Measurements from ENCODE around the gene VEPH1. TPM values are rescaled to one million over a fixed set of nuclear protein-coding genes. Genes with fewer than 3 reads are reported as not detected.

Gene VEPH1
- total RNA-seq, 1 donor from 2014 or later, result 68.7 TPM

- no peak for DNase-seq (ENCODE audit: extremely low read depth, low read depth, low spot score)
Measured at GRCh38 chr3:157233923-157234322, 269.3 kb downstream of the VEPH1 start.

- no peak for DNase-seq (ENCODE audit: extremely low read depth, low read depth, low spot score)
Measured at GRCh38 chr3:157232141-157232540, 271.1 kb downstream of the VEPH1 start.

- no peak for DNase-seq (ENCODE audit: extremely low read depth, low read depth, low spot score)
Measured at GRCh38 chr3:157231071-157231470, 272.1 kb downstream of the VEPH1 start.

GRCh38 chr3:157226173-157226847 lies 276.9 kb downstream of the VEPH1 start:
- no peak for DNase-seq (ENCODE audit: extremely low read depth, low read depth, low spot score)

- no peak for DNase-seq (ENCODE audit: extremely low read depth, low read depth, low spot score)
Measured at GRCh38 chr3:157225001-157225400, 278.2 kb downstream of the VEPH1 start.

- DNase-seq (ENCODE audit: extremely low read depth, low read depth, low spot score), result no peak
Measured at GRCh38 chr3:157220883-157221282, 282.3 kb downstream of the VEPH1 start.

- DNase-seq (ENCODE audit: extremely low read depth, low read depth, low spot score), result no peak
Measured at GRCh38 chr3:157220211-157220610, 283.0 kb downstream of the VEPH1 start.

GRCh38 chr3:157219215-157219614 lies 284.0 kb downstream of the VEPH1 start:
- DNase-seq (ENCODE audit: extremely low read depth, low read depth, low spot score), result no peak

Other genes starting within 250 kb of the VEPH1 start
- gene PTX3, start 66.6 kb downstream of the VEPH1 start, total RNA-seq, result 317 and 450 TPM in 2 replicates

Measured in glomerular endothelial cell (primary cell).